HEK293T (cell line): ENCODE results near the gene MB.

Experiments used
- ARNT ChIP-seq: fragments of 450-650 bp; IDR thresholded peaks from 2 replicates; pipeline ENCODE4 v1.6.1; 2017; ENCODE audit warnings: mild to moderate bottlenecking
- BHLHE40 ChIP-seq: fragments of 450-650 bp; IDR thresholded peaks from 2 replicates; pipeline ENCODE4 v1.6.1; 2016; ENCODE audit warnings: mild to moderate bottlenecking, moderate library complexity, borderline replicate concordance
- FOXA1 ChIP-seq: fragments of 450-650 bp; IDR thresholded peaks from 2 replicates; pipeline ENCODE4 v1.6.1; 2016; ENCODE audit warnings: mild to moderate bottlenecking
- FOXK2 ChIP-seq: fragments of 450-650 bp; IDR thresholded peaks from 2 replicates; pipeline ENCODE4 v1.6.1; 2016; ENCODE audit warnings: mild to moderate bottlenecking
- FOXM1 ChIP-seq: fragments of 450-650 bp; IDR thresholded peaks from 2 replicates; pipeline ENCODE4 v1.6.1; 2017; ENCODE audit warnings: mild to moderate bottlenecking, borderline replicate concordance
- L3MBTL2 ChIP-seq: fragments of 450-650 bp; conservative IDR thresholded peaks from 2 replicates; pipeline ENCODE4 v1.6.1; 2016; ENCODE audit warnings: mild to moderate bottlenecking
- SP1 ChIP-seq: fragments of 450-650 bp; IDR thresholded peaks from 2 replicates; pipeline ENCODE4 v1.6.1; 2017
- SUZ12 ChIP-seq: fragments of 450-650 bp; IDR thresholded peaks from 2 replicates; pipeline ENCODE4 v1.6.1; 2016; ENCODE audit warnings: mild to moderate bottlenecking
- TARDBP ChIP-seq: fragments of 450-650 bp; IDR thresholded peaks from 2 replicates; pipeline ENCODE4 v1.6.1; 2016

GRCh38 chr22:35569916-35570315 is 47.2 kb downstream of the MB start:
- TF ChIP-seq SP1 (no peak), FOXA1 (no peak), TARDBP (no peak), ARNT (no peak), FOXM1 (no peak), L3MBTL2 (no peak), BHLHE40 (no peak), FOXK2 (no peak), SUZ12 (no peak)
